Measurements from ENCODE around the gene AFAP1L2.

DNA sequence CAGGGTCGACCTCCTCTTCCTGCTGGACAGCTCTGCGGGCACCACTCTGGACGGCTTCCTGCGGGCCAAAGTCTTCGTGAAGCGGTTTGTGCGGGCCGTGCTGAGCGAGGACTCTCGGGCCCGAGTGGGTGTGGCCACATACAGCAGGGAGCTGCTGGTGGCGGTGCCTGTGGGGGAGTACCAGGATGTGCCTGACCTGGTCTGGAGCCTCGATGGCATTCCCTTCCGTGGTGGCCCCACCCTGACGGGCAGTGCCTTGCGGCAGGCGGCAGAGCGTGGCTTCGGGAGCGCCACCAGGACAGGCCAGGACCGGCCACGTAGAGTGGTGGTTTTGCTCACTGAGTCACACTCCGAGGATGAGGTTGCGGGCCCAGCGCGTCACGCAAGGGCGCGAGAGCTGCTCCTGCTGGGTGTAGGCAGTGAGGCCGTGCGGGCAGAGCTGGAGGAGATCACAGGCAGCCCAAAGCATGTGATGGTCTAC is 118.3 kb downstream of the AFAP1L2 start:
- TF ChIP-seq POLR2AphosphoS5 (IDR thresholded peaks at IDR 0.05) (no peak), CTCF (IDR thresholded peaks at IDR 0.05; ENCODE audit: poor library complexity, severe bottlenecking) (no peak), EZH2 (IDR thresholded peaks at IDR 0.05; ENCODE audit: borderline replicate concordance, insufficient read depth, low read length, poor library complexity, severe bottlenecking) (no peak), EP300 (conservative IDR thresholded peaks at IDR 0.05; ENCODE audit: poor library complexity, severe bottlenecking) (no peak), RAD21 (conservative IDR thresholded peaks at IDR 0.05) (no peak), TAF1 (IDR thresholded peaks at IDR 0.05; ENCODE audit: low read depth) (no peak)
- TF ChIP-seq, protein P1, sequence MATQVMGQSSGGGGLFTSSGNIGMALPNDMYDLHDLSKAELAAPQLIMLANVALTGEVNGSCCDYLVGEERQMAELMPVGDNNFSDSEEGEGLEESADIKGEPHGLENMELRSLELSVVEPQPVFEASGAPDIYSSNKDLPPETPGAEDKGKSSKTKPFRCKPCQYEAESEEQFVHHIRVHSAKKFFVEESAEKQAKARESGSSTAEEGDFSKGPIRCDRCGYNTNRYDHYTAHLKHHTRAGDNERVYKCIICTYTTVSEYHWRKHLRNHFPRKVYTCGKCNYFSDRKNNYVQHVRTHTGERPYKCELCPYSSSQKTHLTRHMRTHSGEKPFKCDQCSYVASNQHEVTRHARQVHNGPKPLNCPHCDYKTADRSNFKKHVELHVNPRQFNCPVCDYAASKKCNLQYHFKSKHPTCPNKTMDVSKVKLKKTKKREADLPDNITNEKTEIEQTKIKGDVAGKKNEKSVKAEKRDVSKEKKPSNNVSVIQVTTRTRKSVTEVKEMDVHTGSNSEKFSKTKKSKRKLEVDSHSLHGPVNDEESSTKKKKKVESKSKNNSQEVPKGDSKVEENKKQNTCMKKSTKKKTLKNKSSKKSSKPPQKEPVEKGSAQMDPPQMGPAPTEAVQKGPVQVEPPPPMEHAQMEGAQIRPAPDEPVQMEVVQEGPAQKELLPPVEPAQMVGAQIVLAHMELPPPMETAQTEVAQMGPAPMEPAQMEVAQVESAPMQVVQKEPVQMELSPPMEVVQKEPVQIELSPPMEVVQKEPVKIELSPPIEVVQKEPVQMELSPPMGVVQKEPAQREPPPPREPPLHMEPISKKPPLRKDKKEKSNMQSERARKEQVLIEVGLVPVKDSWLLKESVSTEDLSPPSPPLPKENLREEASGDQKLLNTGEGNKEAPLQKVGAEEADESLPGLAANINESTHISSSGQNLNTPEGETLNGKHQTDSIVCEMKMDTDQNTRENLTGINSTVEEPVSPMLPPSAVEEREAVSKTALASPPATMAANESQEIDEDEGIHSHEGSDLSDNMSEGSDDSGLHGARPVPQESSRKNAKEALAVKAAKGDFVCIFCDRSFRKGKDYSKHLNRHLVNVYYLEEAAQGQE (IDR thresholded peaks at IDR 0.05; ENCODE audit: borderline replicate concordance): no peak

All from neural cell (in vitro differentiated cells).